IMR-90 (cell line): ENCODE results near the gene PLCB4. TPM values are rescaled to one million over a fixed set of nuclear protein-coding genes. Genes with fewer than 3 reads are reported as not detected.

Experiments
- ATAC-seq: fragments of 200-7000 bp; cut with Tn5 transposase; 2 replicates; pipeline ENCODE4 v1.9.1; 2020; ENCODE audit warnings: low read depth, mild to moderate bottlenecking, moderate library complexity
- BruUV-seq: library from RNA; stranded (reverse); fragments of 400-500 nt; replicated peaks from 2 replicates; lab custom pipeline; 2021; lab: Mats Ljungman, UMichigan
- CTCF ChIA-PET: fragments of 300-600 bp; formaldehyde crosslinking; extraction: SDS; loops from one replicate; lab custom pipeline; 2021; ENCODE audit warnings: antibody characterized with exemption; lab: Yijun Ruan, JAX
- POLR2A ChIA-PET: fragments of 300-600 bp; sonication (Branson Sonifier 250); formaldehyde crosslinking; loops from one replicate; lab custom pipeline; 2022; ENCODE audit warnings: antibody characterized with exemption; ENCODE audit not compliant: unreplicated experiment; lab: Charles Lee
- DNase-seq: peaks from one replicate; pipeline ENCODE4 v3.0.0; 2013
- H2AFZ ChIP-seq: replicated peaks from 2 replicates; pipeline ENCODE3; 2013; ENCODE audit warnings: low read length, mild to moderate bottlenecking; ENCODE audit not compliant: poor library complexity
- H2AK5ac ChIP-seq: 2 replicates; pipeline ENCODE4 v1.6.1; 2013; ENCODE audit warnings: low read depth, low read length, inconsistent platforms
- H2AK9ac ChIP-seq: replicated peaks from 2 replicates; pipeline ENCODE3; 2013; ENCODE audit warnings: mild to moderate bottlenecking, low read depth, low read length, moderate library complexity; ENCODE audit not compliant: poor library complexity
- H2BK120ac ChIP-seq: 2 replicates; pipeline ENCODE4 v1.6.1; 2013; ENCODE audit warnings: low read depth, low read length, inconsistent platforms
- H2BK15ac ChIP-seq: 3 replicates; pipeline ENCODE4 v1.6.1; 2013; ENCODE audit warnings: low read depth, low read length, inconsistent platforms
- H2BK20ac ChIP-seq: 2 replicates; pipeline ENCODE4 v1.6.1; 2013; ENCODE audit warnings: low read depth, mild to moderate bottlenecking, inconsistent platforms, low read length, moderate library complexity
- H2BK5ac ChIP-seq: 2 replicates; pipeline ENCODE4 v1.6.1; 2013; ENCODE audit warnings: mild to moderate bottlenecking, low read depth, low read length, inconsistent platforms; ENCODE audit not compliant: poor library complexity, severe bottlenecking
- H3K14ac ChIP-seq: replicated peaks from 2 replicates; pipeline ENCODE4 v1.6.1; 2013; ENCODE audit warnings: low read depth, low read length, inconsistent platforms
- H3K18ac ChIP-seq: 2 replicates; pipeline ENCODE4 v1.6.1; 2013; ENCODE audit warnings: low read depth, low read length, control low read depth
- H3K23ac ChIP-seq: 2 replicates; pipeline ENCODE4 v1.6.1; 2013; ENCODE audit warnings: low read depth, low read length, inconsistent platforms
- H3K27ac ChIP-seq: 2 replicates; pipeline ENCODE4 v1.5.1; 2013; ENCODE audit warnings: mild to moderate bottlenecking, control low read depth, low read length; ENCODE audit not compliant: insufficient read depth
- H3K27me3 ChIP-seq: 2 replicates; pipeline ENCODE4 v1.6.1; 2013; ENCODE audit warnings: low read length; ENCODE audit not compliant: control insufficient read depth, insufficient read depth
- H3K36me3 ChIP-seq: 2 replicates; pipeline ENCODE4 v1.6.1; 2013; ENCODE audit warnings: low read length, mixed read lengths; ENCODE audit not compliant: control insufficient read depth, insufficient read depth
- H3K4ac ChIP-seq: 2 replicates; pipeline ENCODE4 v1.6.1; 2013; ENCODE audit warnings: low read depth, low read length, inconsistent platforms
- H3K4me1 ChIP-seq: 2 replicates; pipeline ENCODE4 v1.6.1; 2013; ENCODE audit warnings: low read length, mixed read lengths; ENCODE audit not compliant: control insufficient read depth, insufficient read depth
- H3K4me2 ChIP-seq: 2 replicates; pipeline ENCODE4 v1.6.1; 2013; ENCODE audit warnings: low read depth, mild to moderate bottlenecking, control low read depth, low read length, moderate library complexity
- H3K4me3 ChIP-seq: 2 replicates; pipeline ENCODE4 v1.5.1; 2013; ENCODE audit warnings: low read depth, mild to moderate bottlenecking, control low read depth, low read length, moderate library complexity; ENCODE audit not compliant: insufficient read depth
- H3K56ac ChIP-seq: 2 replicates; pipeline ENCODE4 v1.6.1; 2013; ENCODE audit warnings: low read length, inconsistent platforms; ENCODE audit not compliant: insufficient read depth; ENCODE audit errors: extremely low read depth
- H3K79me1 ChIP-seq, 2 experiments: 2 replicates each; pipeline ENCODE4 v1.6.1; 2013; ENCODE audit warnings: low read length in 2 of 2, inconsistent platforms in 1 of 2, low read depth in 1 of 2
- H3K9ac ChIP-seq: 2 replicates; pipeline ENCODE4 v1.6.1; 2013; ENCODE audit warnings: low read depth, low read length, control low read depth
- H3K9me1 ChIP-seq: 2 replicates; pipeline ENCODE4 v1.6.1; 2013; ENCODE audit warnings: low read length, inconsistent platforms; ENCODE audit not compliant: insufficient read depth
- H3K9me3 ChIP-seq: 2 replicates; pipeline ENCODE4 v1.6.1; 2013; ENCODE audit warnings: low read length; ENCODE audit not compliant: control insufficient read depth, insufficient read depth
- H4K20me1 ChIP-seq: 2 replicates; pipeline ENCODE4 v1.6.1; 2013; ENCODE audit warnings: low read length, inconsistent platforms; ENCODE audit not compliant: insufficient read depth
- H4K5ac ChIP-seq: 2 replicates; pipeline ENCODE4 v1.6.1; 2013; ENCODE audit warnings: mild to moderate bottlenecking, low read depth, low read length, control low read depth
- H4K8ac ChIP-seq, 2 experiments: 2 replicates each; pipeline ENCODE4 v1.6.1; 2013; ENCODE audit warnings: low read depth in 2 of 2, low read length in 2 of 2, control low read depth in 1 of 2, inconsistent platforms in 1 of 2
- H4K91ac ChIP-seq: 2 replicates; pipeline ENCODE4 v1.6.1; 2013; ENCODE audit warnings: low read depth, low read length, inconsistent platforms; ENCODE audit not compliant: insufficient read depth
- BHLHE40 ChIP-seq: fragments of 150-350 bp; IDR thresholded peaks from 2 replicates; pipeline ENCODE4 v1.6.1; 2016; ENCODE audit warnings: mild to moderate bottlenecking, low read depth, low read length
- CEBPB ChIP-seq: IDR thresholded peaks from 2 replicates; pipeline ENCODE4 v1.6.1; 2012; ENCODE audit warnings: low read depth, low read length, improper control_type of control experiment
- CHD1 ChIP-seq: IDR thresholded peaks from 2 replicates; pipeline ENCODE4 v1.6.1; 2012; ENCODE audit warnings: low read depth, low read length, improper control_type of control experiment
- CTCF ChIP-seq: conservative IDR thresholded peaks from 2 replicates; pipeline ENCODE4 v1.5.1; 2012; ENCODE audit warnings: mild to moderate bottlenecking, low read depth, low read length, improper control_type of control experiment
- ELK1 ChIP-seq: fragments of 150-350 bp; IDR thresholded peaks from 2 replicates; pipeline ENCODE4 v1.6.1; 2016; ENCODE audit warnings: low read depth, mild to moderate bottlenecking, low read length, moderate library complexity, borderline replicate concordance
- FOS ChIP-seq: fragments of 150-350 bp; IDR thresholded peaks from 2 replicates; pipeline ENCODE4 v1.6.1; 2016; ENCODE audit warnings: low read depth, low read length
- MAFK ChIP-seq: IDR thresholded peaks from 2 replicates; pipeline ENCODE4 v1.6.1; 2012; ENCODE audit warnings: low read depth, low read length, improper control_type of control experiment
- MAZ ChIP-seq: IDR thresholded peaks from 2 replicates; pipeline ENCODE4 v1.6.1; 2012; ENCODE audit warnings: low read depth, mild to moderate bottlenecking, low read length, improper control_type of control experiment, moderate library complexity, borderline replicate concordance
- MXI1 ChIP-seq: IDR thresholded peaks from 2 replicates; pipeline ENCODE4 v1.6.1; 2012; ENCODE audit warnings: low read depth, mild to moderate bottlenecking, low read length, moderate library complexity, borderline replicate concordance
- NFE2L2 ChIP-seq: fragments of 150-350 bp; IDR thresholded peaks from 2 replicates; pipeline ENCODE4 v1.6.1; 2016; ENCODE audit warnings: low read depth, mild to moderate bottlenecking, low read length
- POLR2A ChIP-seq: IDR thresholded peaks from 2 replicates; pipeline ENCODE4 v1.6.1; 2012; ENCODE audit warnings: mild to moderate bottlenecking, low read depth, low read length
- RAD21 ChIP-seq: IDR thresholded peaks from 2 replicates; pipeline ENCODE4 v1.6.1; 2012; ENCODE audit warnings: low read length, improper control_type of control experiment
- RCOR1 ChIP-seq: IDR thresholded peaks from 2 replicates; pipeline ENCODE4 v1.6.1; 2012; ENCODE audit warnings: mild to moderate bottlenecking, low read length, improper control_type of control experiment; ENCODE audit not compliant: insufficient replicate concordance
- RFX5 ChIP-seq: IDR thresholded peaks from 2 replicates; pipeline ENCODE4 v1.8.0; 2012; ENCODE audit warnings: low read depth, mild to moderate bottlenecking, low read length, moderate library complexity
- SMC3 ChIP-seq: fragments of 150-350 bp; IDR thresholded peaks from 2 replicates; pipeline ENCODE4 v1.6.1; 2016; ENCODE audit warnings: low read depth, mild to moderate bottlenecking, antibody characterized with exemption, low read length, moderate library complexity
- USF2 ChIP-seq: fragments of 150-350 bp; IDR thresholded peaks from 2 replicates; pipeline ENCODE4 v1.6.1; 2017; ENCODE audit warnings: mild to moderate bottlenecking, antibody characterized with exemption, low read length, low read depth
- WGBS, 2 experiments: methylation state at CpG; one replicate each; pipeline versions ENCODE4 v1.1.5 to v1.1.7; 2013; ENCODE audit warnings: missing lambda C conversion rate in 2 of 2; ENCODE audit not compliant: insufficient read length in 1 of 2; ENCODE audit errors: extremely low coverage in 2 of 2; 5-methylcytosine and 5-hydroxymethylcytosine counted together
- dilution Hi-C: fragments of 300-500 bp; cut with HindIII; formaldehyde crosslinking; loops from one replicate; pipeline ENCODE4 v1.14.3; 2018; ENCODE audit warnings: low sequenced_read_pairs; ENCODE audit not compliant: unreplicated experiment
- in situ Hi-C: fragments of 300-500 bp; cut with MboI; formaldehyde crosslinking; loops from 3 replicates; pipeline ENCODE4 v1.14.3; 2019; ENCODE audit warnings: low sequenced_read_pairs, inconsistent platforms, mixed read lengths
- intact Hi-C: fragments of 100-400 bp; cut with micrococcal nuclease; formaldehyde crosslinking; loops from 2 replicates; pipeline ENCODE4 v1.10.0; 2022
- polyA plus RNA-seq, 3 experiments: library from polyadenylated mRNA; depleted of rRNA; stranded (reverse); fragments of >200 nt; gene quantifications; 2 replicates each; pipeline ENCODE4 v1.2.3, GENCODE V29; 2012; ENCODE audit warnings: low replicate concordance in 1 of 3
- total RNA-seq: library from RNA; depleted of rRNA; stranded (reverse); fragments of >200 nt; gene quantifications from 2 replicates; pipeline ENCODE4 v1.2.3, GENCODE V29; 2012

The PLCB4 gene
- total and polyA plus RNA-seq, 2 of the 4 experiments (the other 2 are of a cell fraction): 12.5 to 24.0 TPM

GRCh38 chr20:9457136-9457535, 388.2 kb downstream of the PLCB4 start:
- no peak overlapping the region for H4K5ac ChIP-seq
- intact Hi-C loops: no loop called here
- no peak overlapping the region for H3K56ac ChIP-seq
- dilution Hi-C loops: no loop called here
- in situ Hi-C loops: no loop called here
- 100% methylated on average over 1 of the region's 2 CpGs; no CpG with 5 or more reads in 1 of the 2 experiments for WGBS, 2 experiments
- no peak overlapping the region for H2AK5ac ChIP-seq
- no peaks in the 10 kb centered on the region for H3K79me1 ChIP-seq
- H2BK20ac ChIP-seq: no peak overlapping the region
- H3K27ac ChIP-seq: no peak overlapping the region
- H4K91ac ChIP-seq: no peak overlapping the region
- no peak overlapping the region for H3K9ac ChIP-seq
- H2AFZ ChIP-seq: no peak overlapping the region
- TF ChIP-seq BHLHE40: no peak
- TF ChIP-seq FOS: no peak
- TF ChIP-seq CTCF: no peak
- TF ChIP-seq POLR2A: no peak
- TF ChIP-seq RCOR1: no peak
- TF ChIP-seq CEBPB: no peak
- no peak for TF ChIP-seq ELK1
- no peak for TF ChIP-seq MAZ
- no peak for TF ChIP-seq SMC3
- TF ChIP-seq MAFK: no peak
- no peak for TF ChIP-seq MXI1
- no peak for TF ChIP-seq USF2
- no peak for TF ChIP-seq RFX5
- TF ChIP-seq NFE2L2: no peak
- TF ChIP-seq CHD1: no peak
- no peak for TF ChIP-seq RAD21
- H3K18ac ChIP-seq: no peak overlapping the region
- no peak overlapping the region for H2BK120ac ChIP-seq
- H4K20me1 ChIP-seq: no peaks in the 10 kb centered on the region
- no peak overlapping the region for H2BK15ac ChIP-seq
- no peak overlapping the region for H3K14ac ChIP-seq
- H3K23ac ChIP-seq: no peak overlapping the region
- H3K27me3 ChIP-seq: no peaks in the 10 kb centered on the region
- no peak overlapping the region for H3K4me3 ChIP-seq
- peaks cover 16% of the 10 kb centered on the region for H3K36me3 ChIP-seq
- no peak overlapping the region for H4K8ac ChIP-seq
- no TSS peak for BruUV-seq
- H3K4me1 ChIP-seq: peaks cover 4% of the 10 kb centered on the region
- no peak for DNase-seq
- no peak overlapping the region for H3K4me2 ChIP-seq
- peaks cover 8% of the 10 kb centered on the region; the same call in 1 of the 2 replicates for H3K9me1 ChIP-seq
- no peak overlapping the region for H2AK9ac ChIP-seq
- H3K4ac ChIP-seq: no peak overlapping the region
- ChIA-PET CTCF (no interaction called here), POLR2A (no interaction called here)
- no peak for ATAC-seq
- no peak overlapping the region for H2BK5ac ChIP-seq
- H3K9me3 ChIP-seq: no peaks in the 10 kb centered on the region
